ENCODE data around the gene PRSS21.

The PRSS21 gene

DNA sequence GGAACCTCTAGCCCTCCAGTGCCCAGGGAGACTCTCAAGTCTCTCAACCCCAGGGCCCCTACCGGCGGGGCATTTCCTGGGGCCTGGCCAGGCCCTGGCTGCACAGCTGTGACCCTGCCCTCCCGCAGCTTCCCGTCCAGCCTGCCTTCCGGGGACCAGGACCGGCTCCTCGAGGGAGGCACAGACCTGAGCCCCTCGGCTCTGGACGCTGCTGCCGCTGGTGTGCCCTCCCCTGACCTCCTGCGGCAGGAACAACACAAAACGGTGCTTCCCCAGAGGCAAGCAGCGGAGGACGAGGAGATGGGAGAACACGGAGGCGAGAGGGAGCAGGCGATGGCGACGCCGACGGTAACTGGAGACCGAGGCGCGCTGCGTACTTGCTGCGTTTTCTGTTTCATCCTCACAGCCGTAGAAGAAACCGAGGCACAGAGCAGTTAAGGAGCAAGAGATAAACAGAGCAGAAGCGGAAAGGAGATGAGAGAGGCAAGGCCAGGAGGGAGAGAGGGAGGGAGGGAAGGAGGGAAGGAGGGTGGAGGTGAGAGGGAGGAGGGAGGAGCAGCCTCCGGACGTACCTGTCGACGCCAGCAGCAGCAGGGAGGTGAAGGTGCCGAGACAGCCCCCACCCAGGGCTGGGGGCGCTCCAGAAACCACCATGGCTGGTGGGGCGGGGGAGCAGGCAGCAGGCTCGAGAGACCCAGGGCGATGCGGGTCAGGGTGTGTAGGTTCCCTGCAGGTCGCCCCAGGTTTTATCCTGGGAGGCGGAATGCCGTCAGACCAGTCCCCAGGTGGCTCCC is 40.6 kb downstream of the PRSS21 start, which contains the start of gene PRSS22:
PRSS22 (minus strand) TSS at position 720 of the 794 bp plus-strand sequence; CDS start at position 654, 66 bp downstream.
- peaks cover 41% of the 10 kb centered on the region for H3K4me1 Mint-ChIP-seq (ENCODE audit: low read depth)
- intact Hi-C loops (cut with micrococcal nuclease), result no loop called here
- peak within 1 kb of the TSS; percentile 72 for H3K4me3 Mint-ChIP-seq
- H3K9me3 Mint-ChIP-seq, result peaks cover 24% of the 10 kb centered on the region
- H3K36me3 Mint-ChIP-seq (ENCODE audit: low read depth), result no peaks in the 10 kb centered on the region
- H3K27me3 Mint-ChIP-seq, result peaks cover 59% of the 10 kb centered on the region
- H3K27ac Mint-ChIP-seq, result peak within 1 kb of the TSS; percentile 3

DNA sequence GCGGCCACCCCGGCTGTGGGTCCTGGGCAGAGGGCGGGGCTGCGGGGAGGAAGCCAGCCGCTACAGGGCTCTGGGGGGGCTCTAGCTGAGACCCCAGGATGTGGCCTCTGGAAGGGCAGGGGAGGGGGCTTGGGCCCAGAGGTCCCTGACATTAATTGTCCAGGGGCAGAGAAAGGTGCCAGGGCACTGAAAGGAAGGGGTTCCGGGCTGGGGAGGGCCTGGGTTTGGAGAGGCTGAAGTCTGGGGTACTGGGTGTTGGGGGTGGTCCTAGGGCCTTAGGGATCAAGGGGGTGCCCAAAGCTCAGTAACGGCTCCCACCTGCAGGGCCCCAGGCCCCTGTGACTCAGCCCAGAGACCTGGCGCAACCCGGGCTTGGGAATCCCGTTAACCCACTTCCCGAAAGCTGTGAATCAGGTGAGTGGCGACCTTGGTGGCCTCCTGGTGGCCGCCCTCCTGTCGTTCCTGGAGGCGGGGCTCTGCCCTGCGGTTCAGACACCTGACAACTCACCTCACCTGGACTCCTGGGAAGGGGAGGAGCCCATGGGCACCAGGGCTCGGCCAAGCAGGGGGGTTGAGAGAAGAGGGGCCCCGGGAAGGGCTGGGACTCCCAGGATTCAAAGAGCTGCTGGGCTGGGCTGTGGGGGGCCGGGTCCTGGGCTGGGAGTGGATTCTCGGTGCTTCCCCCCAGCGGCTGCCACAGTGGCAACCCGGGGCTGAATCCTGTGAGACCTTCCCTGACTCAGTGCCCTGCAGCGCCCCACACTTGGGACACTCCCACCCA is 41.4 kb downstream of the PRSS21 start:
- Mint-ChIP-seq H3K9me3 (peaks cover 24% of the 10 kb centered on the region), H3K4me3 (no peak overlapping the region), H3K36me3 (ENCODE audit: low read depth) (no peaks in the 10 kb centered on the region)

DNA sequence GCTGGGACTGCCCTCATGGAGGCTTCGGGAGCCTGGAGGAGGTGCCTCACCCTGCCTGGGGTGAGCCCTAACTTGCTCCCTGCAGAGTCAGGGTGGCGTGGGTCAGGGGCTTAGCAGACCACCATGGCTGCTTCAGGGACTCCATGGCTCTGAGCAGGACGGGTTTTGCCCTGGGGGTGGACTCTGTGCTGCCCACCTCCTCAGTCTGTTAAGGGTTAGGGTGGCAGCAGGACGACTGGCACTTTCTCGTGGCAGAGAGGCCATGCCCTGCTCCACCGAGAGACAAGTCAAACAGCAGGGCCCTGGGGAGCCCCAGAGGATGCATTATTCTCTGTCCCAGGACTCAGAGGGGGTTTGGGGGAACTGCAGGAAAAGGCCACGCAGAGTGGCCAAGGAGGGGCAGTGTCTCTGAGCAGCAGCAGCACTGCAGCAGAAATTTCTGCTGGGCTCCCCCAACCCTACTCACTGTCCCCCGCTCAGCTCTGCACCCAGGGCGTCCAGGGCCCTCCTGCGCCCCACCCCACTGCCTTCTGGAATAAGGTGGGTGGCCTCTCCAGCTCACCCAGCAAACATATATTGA is 42.7 kb downstream of the PRSS21 start:
- peaks cover 14% of the 10 kb centered on the region for H3K9me3 Mint-ChIP-seq
- H3K36me3 Mint-ChIP-seq (ENCODE audit: low read depth), result no peaks in the 10 kb centered on the region
- H3K4me1 Mint-ChIP-seq (ENCODE audit: low read depth), result peaks cover 41% of the 10 kb centered on the region
- no peak overlapping the region for H3K4me3 Mint-ChIP-seq
- intact Hi-C loops (cut with micrococcal nuclease), result no loop called here
- H3K27me3 Mint-ChIP-seq, result peaks cover 43% of the 10 kb centered on the region
- no peak overlapping the region for H3K27ac Mint-ChIP-seq

More for the DNA sequence above, 41.4 kb downstream of the PRSS21 start:
- intact Hi-C loops (cut with micrococcal nuclease), result no loop called here
- peaks cover 41% of the 10 kb centered on the region for H3K4me1 Mint-ChIP-seq (ENCODE audit: low read depth)
- H3K27me3 Mint-ChIP-seq, result peaks cover 53% of the 10 kb centered on the region
- H3K27ac Mint-ChIP-seq, result no peak overlapping the region

DNA sequence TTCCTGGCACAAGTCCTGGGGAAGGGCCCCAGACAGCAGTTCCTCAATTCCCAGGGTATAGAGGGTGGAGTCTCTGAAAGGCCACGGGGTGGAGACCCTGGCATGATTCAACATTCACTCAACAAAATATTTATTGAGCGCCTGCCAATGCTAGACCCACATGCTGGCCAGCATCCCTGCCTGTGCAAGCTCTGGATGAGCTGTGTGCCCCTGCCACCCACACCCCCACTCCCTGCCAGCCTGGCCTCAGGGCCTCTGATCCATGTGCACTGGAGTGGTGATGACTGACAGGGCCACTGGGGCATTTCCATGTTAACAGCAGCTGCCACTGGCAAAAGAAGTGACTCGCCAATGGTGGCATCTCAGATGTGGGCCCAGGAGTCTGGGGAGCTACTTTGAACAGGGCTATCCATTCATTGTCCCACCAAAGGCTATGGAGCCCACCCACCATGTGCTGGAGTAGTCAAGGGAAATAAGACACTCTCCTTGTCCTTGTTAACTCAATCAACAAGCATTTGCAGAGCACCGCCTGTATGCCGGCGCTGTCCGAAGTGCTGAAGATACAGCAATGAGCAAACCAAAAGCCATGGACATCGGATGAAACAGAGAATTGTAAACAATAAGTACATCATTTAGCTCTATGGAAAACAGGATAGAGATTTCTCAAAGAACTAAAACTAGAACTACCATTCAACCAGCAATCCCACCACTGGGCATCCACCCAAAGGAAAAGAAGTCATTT is 44.0 kb downstream of the PRSS21 start:
- Mint-ChIP-seq H3K27me3 (peaks cover 44% of the 10 kb centered on the region), H3K4me1 (ENCODE audit: low read depth) (peaks cover 34% of the 10 kb centered on the region), H3K36me3 (ENCODE audit: low read depth) (no peaks in the 10 kb centered on the region), H3K9me3 (peaks cover 12% of the 10 kb centered on the region), H3K4me3 (no peak overlapping the region), H3K27ac (no peak overlapping the region)
- intact Hi-C loops (cut with micrococcal nuclease), result no loop called here

DNA sequence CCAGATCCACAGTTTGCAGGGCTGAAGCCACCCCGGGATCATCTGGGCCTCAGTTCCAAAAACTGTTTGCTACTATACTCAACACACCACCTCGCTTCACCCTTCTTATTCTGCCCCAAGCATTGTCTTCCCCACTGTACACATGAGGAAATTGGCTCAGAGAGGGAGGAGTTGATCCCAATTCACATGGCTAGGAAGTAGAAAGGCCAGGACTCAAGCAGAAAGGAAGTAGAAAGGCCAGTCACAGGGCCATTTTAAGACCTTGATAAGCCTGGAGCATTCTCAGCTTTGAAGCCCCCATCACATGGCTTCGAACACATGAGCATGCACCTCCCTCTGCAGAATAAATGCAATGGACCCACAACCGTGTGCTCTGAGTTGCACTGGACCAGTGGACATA is 48.6 kb downstream of the PRSS21 start:
- Mint-ChIP-seq H3K27ac (no peak overlapping the region), H3K4me3 (no peak overlapping the region), H3K36me3 (ENCODE audit: low read depth) (no peaks in the 10 kb centered on the region), H3K9me3 (peaks cover 7% of the 10 kb centered on the region), H3K4me1 (ENCODE audit: low read depth) (peaks cover 2% of the 10 kb centered on the region), H3K27me3 (peaks cover 6% of the 10 kb centered on the region)
- intact Hi-C loops (cut with micrococcal nuclease), result no loop called here

DNA sequence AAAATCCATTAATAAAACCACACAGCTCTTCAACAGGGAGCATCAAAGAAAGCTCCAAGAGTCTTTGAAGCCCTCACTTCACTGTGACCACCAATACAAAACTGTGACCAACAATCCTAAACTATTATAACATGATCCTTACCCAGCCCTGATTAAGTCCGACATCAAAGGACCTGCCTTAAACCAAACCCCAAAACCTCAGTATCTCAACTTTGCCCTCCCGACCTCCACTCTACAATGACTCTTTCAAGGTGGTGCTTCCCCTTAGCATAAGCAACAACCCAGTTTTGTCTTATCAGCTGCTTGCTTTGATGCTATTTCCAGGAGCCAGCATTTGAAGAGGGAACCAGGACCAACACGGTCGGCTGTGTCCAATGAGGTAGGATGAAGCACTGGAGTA is 49.4 kb downstream of the PRSS21 start:
- no peak overlapping the region for H3K4me3 Mint-ChIP-seq
- peaks cover 2% of the 10 kb centered on the region for H3K27me3 Mint-ChIP-seq
- peaks cover under 1% of the 10 kb centered on the region for H3K9me3 Mint-ChIP-seq
- no peaks in the 10 kb centered on the region for H3K4me1 Mint-ChIP-seq (ENCODE audit: low read depth)
- no peaks in the 10 kb centered on the region for H3K36me3 Mint-ChIP-seq (ENCODE audit: low read depth)
- intact Hi-C loops (cut with micrococcal nuclease), result no loop called here
- H3K27ac Mint-ChIP-seq, result no peak overlapping the region

DNA sequence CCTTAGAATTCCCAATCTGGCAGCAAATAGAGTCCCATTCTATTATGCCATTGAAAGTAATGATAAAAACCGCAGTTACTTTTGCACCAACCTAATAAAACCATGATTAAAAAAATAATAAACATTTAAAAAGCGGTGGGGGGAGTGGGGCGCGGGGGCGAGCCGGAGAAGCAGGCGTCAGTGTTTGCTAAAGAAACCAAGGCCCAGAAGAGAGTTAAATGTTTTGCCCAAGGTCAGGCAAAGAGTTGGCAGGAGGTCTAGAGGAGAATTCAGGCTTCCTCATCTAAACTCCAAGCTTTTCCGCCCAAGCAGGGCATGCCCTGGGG is 50.6 kb downstream of the PRSS21 start:
- Mint-ChIP-seq H3K9me3 (no peaks in the 10 kb centered on the region), H3K4me3 (peak overlapping the region; percentile 95), H3K27ac (peak overlapping the region; percentile 92), H3K36me3 (ENCODE audit: low read depth) (no peaks in the 10 kb centered on the region), H3K27me3 (peaks cover 2% of the 10 kb centered on the region), H3K4me1 (ENCODE audit: low read depth) (no peaks in the 10 kb centered on the region)
- intact Hi-C loops (cut with micrococcal nuclease), result no loop called here

DNA sequence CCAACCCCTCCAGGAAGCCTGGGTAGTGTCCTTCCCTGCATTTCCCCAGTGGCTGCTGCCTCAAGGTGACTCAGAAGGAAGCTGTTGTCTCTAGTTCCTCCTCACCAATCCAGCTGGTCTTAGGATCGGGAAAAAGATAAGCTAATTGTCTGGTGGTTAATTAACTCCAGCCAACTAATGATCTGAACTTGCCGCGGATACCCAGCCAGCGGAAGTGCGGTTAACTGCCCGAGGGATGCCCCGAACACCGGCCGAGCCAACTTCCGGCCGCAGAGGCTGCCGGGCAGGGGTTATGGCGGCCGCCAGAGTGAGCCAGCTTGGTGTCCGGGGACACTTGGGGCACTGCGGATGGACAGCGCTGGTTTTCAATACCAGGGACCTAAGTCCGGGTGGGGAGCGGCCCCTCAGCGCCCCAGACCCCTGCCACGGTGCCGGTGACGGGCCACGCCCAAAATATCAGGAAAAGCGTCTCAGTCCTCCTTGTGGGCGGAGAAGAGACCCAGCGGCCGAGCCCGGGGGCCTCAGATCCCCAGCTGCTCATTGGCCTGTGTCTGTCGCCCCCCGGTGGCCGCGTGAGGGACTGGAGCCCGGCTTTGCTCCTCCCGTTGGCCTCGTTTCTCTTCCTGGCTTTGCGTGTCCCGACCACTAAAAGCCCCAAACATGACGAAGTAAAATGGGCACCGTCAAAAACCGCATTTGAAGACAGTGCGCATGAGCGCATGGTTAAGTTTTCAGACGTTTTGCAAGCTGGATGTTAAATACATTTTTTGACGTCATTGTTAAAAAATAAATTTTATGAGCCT is 51.2 kb downstream of the PRSS21 start:
- peak overlapping the region; percentile 95 for H3K4me3 Mint-ChIP-seq
- intact Hi-C loops (cut with micrococcal nuclease), result loop anchor here (1.0 kb wide), 1 partner anchor 29 kb away; no protein-coding TSS in a partner anchor
- H3K36me3 Mint-ChIP-seq (ENCODE audit: low read depth), result no peaks in the 10 kb centered on the region
- H3K27ac Mint-ChIP-seq, result peak overlapping the region; percentile 92
- H3K9me3 Mint-ChIP-seq, result no peaks in the 10 kb centered on the region
- H3K4me1 Mint-ChIP-seq (ENCODE audit: low read depth), result no peaks in the 10 kb centered on the region
- peaks cover 2% of the 10 kb centered on the region for H3K27me3 Mint-ChIP-seq

Measured in dendritic cell treated with granulocyte-macrophage colony-stimulating factor and Interleukin-4, amounts not matched to agents 40 ng/mL and 50 ng/mL, for 4 days (primary cell).